Measurements from ENCODE around the gene RXFP1.

Gene RXFP1

GRCh38 chr4:158588777-158589176, 67.1 kb downstream of the RXFP1 start:
- peak; percentile 16 for DNase-seq (ENCODE audit: low read depth)
- no peak overlapping the region for H3K4me3 ChIP-seq (ENCODE audit: low read length)
- no peak for TF ChIP-seq CTCF (IDR thresholded peaks at IDR 0.05; ENCODE audit: insufficient read depth, low read depth, low read length, missing control alignments)

GRCh38 chr4:158590306-158590705, 68.6 kb downstream of the RXFP1 start:
- no peak for DNase-seq (ENCODE audit: low read depth)
- TF ChIP-seq CTCF (IDR thresholded peaks at IDR 0.05; ENCODE audit: insufficient read depth, low read depth, low read length, missing control alignments) = no peak
- H3K4me3 ChIP-seq (ENCODE audit: low read length) = no peak overlapping the region

- TF ChIP-seq CTCF (IDR thresholded peaks at IDR 0.05; ENCODE audit: insufficient read depth, low read depth, low read length, missing control alignments) = no peak
- H3K4me3 ChIP-seq (ENCODE audit: low read length) = no peak overlapping the region
- DNase-seq (ENCODE audit: low read depth) = no peak
These were observed 69.1 kb downstream of the RXFP1 start for GRCh38 chr4:158590824-158591223.

- no peak overlapping the region for H3K4me3 ChIP-seq (ENCODE audit: low read length)
- no peak for DNase-seq (ENCODE audit: low read depth)
- no peak for TF ChIP-seq CTCF (IDR thresholded peaks at IDR 0.05; ENCODE audit: insufficient read depth, low read depth, low read length, missing control alignments)
These were observed 76.4 kb downstream of the RXFP1 start for GRCh38 chr4:158597879-158598596.

- TF ChIP-seq CTCF (IDR thresholded peaks at IDR 0.05; ENCODE audit: insufficient read depth, low read depth, low read length, missing control alignments) = no peak
- DNase-seq (ENCODE audit: low read depth) = no peak
- H3K4me3 ChIP-seq (ENCODE audit: low read length) = no peak overlapping the region
These were observed 77.5 kb downstream of the RXFP1 start for GRCh38 chr4:158599150-158599549.

GRCh38 chr4:158599765-158600498, 78.2 kb downstream of the RXFP1 start:
- TF ChIP-seq CTCF (IDR thresholded peaks at IDR 0.05; ENCODE audit: insufficient read depth, low read depth, low read length, missing control alignments) = no peak
- DNase-seq (ENCODE audit: low read depth) = no peak
- no peak overlapping the region for H3K4me3 ChIP-seq (ENCODE audit: low read length)

Data from epithelial cell of esophagus (primary cell).